WTC11 (cell line): Measurements from ENCODE around the gene GNG10. TPM values are rescaled to one million over a fixed set of nuclear protein-coding genes. Genes with fewer than 3 reads are reported as not detected.
"Not testable (repeated sequence)": the region's sequence is repeated elsewhere in the genome, so short reads cannot be mapped to it uniquely, and the experiment has no call there.

ENCODE experiments used
- ATAC-seq: fragments of 200-7000 bp; cut with Tn5 transposase; 2 replicates; pipeline ENCODE4 v1.10.0; 2021; ENCODE audit warnings: mild to moderate bottlenecking, moderate library complexity
- CTCF ChIA-PET: fragments of 300-600 bp; sonication (Branson Sonifier 250); formaldehyde crosslinking; loops from one replicate; lab custom pipeline; 2021; ENCODE audit warnings: antibody characterized with exemption; lab: Charles Lee
- POLR2A ChIA-PET: fragments of 350-600 bp; sonication (Branson Sonifier 250); formaldehyde crosslinking; loops from one replicate; lab custom pipeline; 2021; ENCODE audit warnings: antibody characterized with exemption; lab: Charles Lee
- DNase-seq: peaks from one replicate; pipeline ENCODE4 v3.0.0; 2021; ENCODE audit warnings: low spot score
- H3K27ac Mint-ChIP-seq: 2 replicates; pipeline ENCODE4 v1.8.0; 2021; ENCODE audit warnings: mixed read lengths
- H3K27me3 Mint-ChIP-seq: 2 replicates; pipeline ENCODE4 v1.8.0; 2021; ENCODE audit warnings: low read depth, mild to moderate bottlenecking, moderate library complexity, mixed read lengths
- H3K36me3 Mint-ChIP-seq: 2 replicates; pipeline ENCODE4 v1.8.0; 2021; ENCODE audit warnings: mixed read lengths
- H3K4me1 Mint-ChIP-seq: 2 replicates; pipeline ENCODE4 v1.8.0; 2022; ENCODE audit warnings: mixed read lengths
- H3K4me3 Mint-ChIP-seq: 2 replicates; pipeline ENCODE4 v1.8.0; 2021; ENCODE audit warnings: mild to moderate bottlenecking, moderate library complexity, mixed read lengths
- H3K9me3 Mint-ChIP-seq: 2 replicates; pipeline ENCODE4 v1.8.0; 2021; ENCODE audit warnings: mixed read lengths
- ETV6 ChIP-seq: sonication (generic); formaldehyde crosslinking; IDR thresholded peaks from 2 replicates; pipeline ENCODE4 v1.8.1; 2022; ENCODE audit warnings: mild to moderate bottlenecking, missing genetic modification reagents
- FOXK1 ChIP-seq: sonication (generic); formaldehyde crosslinking; IDR thresholded peaks from 2 replicates; pipeline ENCODE4 v1.8.0; 2022; ENCODE audit warnings: mild to moderate bottlenecking, moderate library complexity, missing genetic modification reagents
- GRHL2 ChIP-seq: fragments of 250-450 bp; sonication (Bioruptor Pico); IDR thresholded peaks from 2 replicates; pipeline ENCODE4 v1.8.0; 2022; ENCODE audit warnings: mild to moderate bottlenecking, moderate library complexity; ENCODE audit not compliant: insufficient replicate concordance, severe bottlenecking
- NR2C2 ChIP-seq: sonication (generic); formaldehyde crosslinking; IDR thresholded peaks from 2 replicates; pipeline ENCODE4 v1.8.0; 2022; ENCODE audit warnings: mild to moderate bottlenecking, missing genetic modification reagents
- PRRX2 ChIP-seq: fragments of 250-450 bp; sonication (Bioruptor Pico); IDR thresholded peaks from 2 replicates; pipeline ENCODE4 v1.8.0; 2021; ENCODE audit warnings: mild to moderate bottlenecking
- ZBTB21 ChIP-seq: sonication (generic); formaldehyde crosslinking; IDR thresholded peaks from 2 replicates; pipeline ENCODE4 v1.8.1; 2023; ENCODE audit warnings: mild to moderate bottlenecking, missing genetic modification reagents, borderline replicate concordance
- ZNF121 ChIP-seq: sonication (generic); formaldehyde crosslinking; IDR thresholded peaks from 2 replicates; pipeline ENCODE4 v1.8.0; 2023; ENCODE audit warnings: missing genetic modification reagents
- total RNA-seq: library from RNA; stranded (reverse); gene quantifications from 3 replicates; pipeline ENCODE4 v1.2.3, GENCODE V29; 2021
- TF ChIP-seq, protein P1 (sequence below): sonication (generic); formaldehyde crosslinking; IDR thresholded peaks from 2 replicates; pipeline ENCODE4 v1.8.1; 2023; ENCODE audit warnings: mild to moderate bottlenecking, missing genetic modification reagents
- TF ChIP-seq, protein P2 (sequence below): fragments of 250-450 bp; sonication (Bioruptor Pico); conservative IDR thresholded peaks from 2 replicates; pipeline ENCODE4 v1.9.0; 2021; ENCODE audit warnings: mild to moderate bottlenecking
- TF ChIP-seq, protein P3 (sequence below): fragments of 250-450 bp; sonication (Bioruptor Pico); IDR thresholded peaks from 2 replicates; pipeline ENCODE4 v1.9.0; 2021; ENCODE audit warnings: moderate library complexity, mild to moderate bottlenecking, inconsistent platforms, borderline replicate concordance
- TF ChIP-seq, protein P4 (sequence below): fragments of 250-450 bp; sonication (Bioruptor Pico); IDR thresholded peaks from 2 replicates; pipeline ENCODE4 v1.9.0; 2021; ENCODE audit warnings: mild to moderate bottlenecking
- TF ChIP-seq, protein P5 (sequence below): fragments of 200-600 bp; IDR thresholded peaks from 2 replicates; pipeline ENCODE4 v1.8.0; 2022; ENCODE audit warnings: antibody characterized with exemption
- TF ChIP-seq, protein P6 (sequence below): sonication (generic); formaldehyde crosslinking; IDR thresholded peaks from 2 replicates; pipeline ENCODE4 v1.8.0; 2022; ENCODE audit warnings: mild to moderate bottlenecking, missing genetic modification reagents
- TF ChIP-seq, protein P7 (sequence below): fragments of 250-450 bp; sonication (Bioruptor Pico); IDR thresholded peaks from 2 replicates; pipeline ENCODE4 v1.9.0; 2021; ENCODE audit warnings: mild to moderate bottlenecking

GNG10 gene
- total RNA-seq, 1 experiment from 2014 or later = 17.2 TPM

DNA sequence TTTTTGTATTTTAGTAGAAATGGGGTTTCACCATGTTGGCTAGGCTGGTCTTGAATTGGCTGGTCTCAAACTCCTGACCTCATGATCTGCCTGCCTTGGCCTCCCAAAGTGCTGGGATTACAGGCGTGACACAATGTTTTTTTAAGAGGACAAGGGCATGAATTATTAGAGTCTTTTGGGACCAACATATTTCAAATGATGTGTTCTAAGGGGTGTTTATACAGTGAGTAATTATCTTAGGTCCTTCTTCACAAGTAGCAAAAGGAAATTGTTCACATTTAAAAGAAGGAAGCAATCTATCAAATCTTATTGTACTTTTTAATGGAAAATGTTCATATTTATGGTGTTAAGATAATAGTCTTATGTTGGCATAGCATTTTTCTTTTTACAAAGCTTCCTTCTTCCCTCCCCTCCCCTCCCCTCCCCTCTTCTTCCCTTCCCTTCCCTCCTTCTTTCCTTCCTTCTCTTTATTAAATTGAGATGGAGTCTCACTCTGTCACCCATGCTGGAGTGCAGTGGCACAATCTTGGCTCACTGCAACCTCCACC lies 6.7 kb downstream of the GNG10 start (continued):
- TF ChIP-seq, protein P1, sequence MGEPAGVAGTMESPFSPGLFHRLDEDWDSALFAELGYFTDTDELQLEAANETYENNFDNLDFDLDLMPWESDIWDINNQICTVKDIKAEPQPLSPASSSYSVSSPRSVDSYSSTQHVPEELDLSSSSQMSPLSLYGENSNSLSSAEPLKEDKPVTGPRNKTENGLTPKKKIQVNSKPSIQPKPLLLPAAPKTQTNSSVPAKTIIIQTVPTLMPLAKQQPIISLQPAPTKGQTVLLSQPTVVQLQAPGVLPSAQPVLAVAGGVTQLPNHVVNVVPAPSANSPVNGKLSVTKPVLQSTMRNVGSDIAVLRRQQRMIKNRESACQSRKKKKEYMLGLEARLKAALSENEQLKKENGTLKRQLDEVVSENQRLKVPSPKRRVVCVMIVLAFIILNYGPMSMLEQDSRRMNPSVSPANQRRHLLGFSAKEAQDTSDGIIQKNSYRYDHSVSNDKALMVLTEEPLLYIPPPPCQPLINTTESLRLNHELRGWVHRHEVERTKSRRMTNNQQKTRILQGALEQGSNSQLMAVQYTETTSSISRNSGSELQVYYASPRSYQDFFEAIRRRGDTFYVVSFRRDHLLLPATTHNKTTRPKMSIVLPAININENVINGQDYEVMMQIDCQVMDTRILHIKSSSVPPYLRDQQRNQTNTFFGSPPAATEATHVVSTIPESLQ (CRISPR knock-in tag) = no peak
- TF ChIP-seq ZBTB21 (no peak), FOXK1 (CRISPR knock-in tag) (no peak), NR2C2 (CRISPR knock-in tag) (no peak), ETV6 (CRISPR knock-in tag) (no peak)
- TF ChIP-seq, protein P2, sequence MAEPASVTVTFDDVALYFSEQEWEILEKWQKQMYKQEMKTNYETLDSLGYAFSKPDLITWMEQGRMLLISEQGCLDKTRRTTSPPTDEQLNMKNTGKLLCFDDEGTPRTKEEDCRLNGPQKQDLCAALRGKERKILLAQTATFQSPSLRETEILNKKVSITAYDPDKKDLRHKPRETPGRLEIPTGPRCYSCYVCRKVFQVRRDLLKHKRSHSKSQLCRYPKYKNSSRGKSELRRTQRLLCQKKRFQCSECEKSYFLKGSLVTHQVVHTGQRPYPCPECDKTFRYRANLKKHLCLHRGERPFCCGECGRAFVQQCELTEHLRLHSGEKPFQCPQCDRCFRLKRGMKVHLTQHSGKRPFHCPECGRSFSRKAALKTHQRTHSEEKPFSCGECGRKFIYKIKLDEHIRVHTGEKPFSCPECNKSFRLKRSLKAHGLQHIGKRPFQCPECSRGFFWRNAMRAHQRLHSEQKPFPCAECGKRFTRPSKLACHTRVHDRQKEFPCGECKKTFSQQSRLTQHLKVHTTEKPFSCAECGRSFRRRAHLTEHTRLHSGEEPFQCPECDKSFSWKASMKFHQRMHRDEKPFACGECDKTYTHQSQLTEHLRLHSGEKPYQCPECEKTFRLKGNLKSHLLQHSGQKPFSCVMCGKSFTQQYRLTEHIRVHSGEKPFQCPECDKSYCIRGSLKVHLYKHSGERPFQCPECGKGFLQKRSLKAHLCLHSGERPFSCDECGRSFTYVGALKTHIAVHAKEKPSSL (CRISPR knock-in tag) = no peak
- TF ChIP-seq, protein P3, sequence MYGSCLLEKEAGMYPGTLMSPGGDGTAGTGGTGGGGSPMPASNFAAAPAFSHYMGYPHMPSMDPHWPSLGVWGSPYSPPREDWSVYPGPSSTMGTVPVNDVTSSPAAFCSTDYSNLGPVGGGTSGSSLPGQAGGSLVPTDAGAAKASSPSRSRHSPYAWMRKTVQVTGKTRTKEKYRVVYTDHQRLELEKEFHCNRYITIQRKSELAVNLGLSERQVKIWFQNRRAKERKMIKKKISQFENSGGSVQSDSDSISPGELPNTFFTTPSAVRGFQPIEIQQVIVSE (CRISPR knock-in tag) = no peak

DNA sequence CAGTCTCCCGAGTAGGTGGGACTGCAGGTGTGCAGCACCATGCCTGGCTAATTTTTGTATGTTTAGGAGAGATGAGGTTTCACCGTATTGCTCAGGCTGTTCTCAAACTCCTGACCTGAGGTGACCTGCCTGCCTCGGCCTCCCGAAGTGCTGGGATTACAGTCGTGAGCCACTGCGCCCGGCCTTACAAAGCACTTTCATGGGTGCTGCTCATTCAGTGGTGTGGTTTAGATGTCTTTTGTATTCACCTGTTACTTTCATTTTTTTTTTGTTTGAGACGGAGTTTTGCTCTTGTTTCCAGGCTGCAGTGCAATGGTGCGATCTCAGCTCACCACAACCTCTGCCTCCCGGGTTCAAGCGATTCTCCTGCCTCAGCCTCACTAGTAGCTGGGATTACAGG lies 7.2 kb downstream of the GNG10 start:
- H3K27ac Mint-ChIP-seq, DNase-seq, H3K4me1 Mint-ChIP-seq, POLR2A ChIA-PET, H3K4me3 Mint-ChIP-seq, CTCF ChIA-PET, H3K9me3 Mint-ChIP-seq, ATAC-seq, H3K27me3 Mint-ChIP-seq: not testable (repeated sequence)
- H3K36me3 Mint-ChIP-seq = peaks cover 19% of the 10 kb centered on the region

DNA sequence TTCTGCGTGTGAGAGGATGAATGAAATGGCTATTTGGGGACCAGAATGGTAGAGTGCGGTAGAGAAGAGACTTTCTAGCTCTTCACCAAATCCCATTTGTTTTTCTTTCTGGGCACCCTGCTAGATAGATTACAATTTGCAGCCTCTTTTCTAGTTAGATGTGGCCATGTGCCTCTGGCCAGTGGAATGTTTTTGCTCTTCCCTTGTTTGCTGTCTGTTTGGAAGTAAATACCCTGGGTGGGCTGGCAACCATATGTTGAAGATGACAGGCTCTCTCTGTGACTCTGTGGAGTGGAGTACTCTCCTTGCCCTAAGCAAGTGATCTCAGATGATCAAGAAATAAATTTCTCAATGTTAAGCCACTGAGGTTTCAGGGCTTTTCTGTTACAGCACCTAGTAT lies 12.9 kb downstream of the GNG10 start:
- CTCF ChIA-PET = no interaction called here
- Mint-ChIP-seq H3K4me1 (no peaks in the 10 kb centered on the region), H3K36me3 (peaks cover 6% of the 10 kb centered on the region), H3K27me3 (no peaks in the 10 kb centered on the region), H3K27ac (no peak overlapping the region), H3K9me3 (peaks cover 3% of the 10 kb centered on the region), H3K4me3 (no peak overlapping the region)
- no peak for ATAC-seq
- POLR2A ChIA-PET = interaction anchor here (0.6 kb wide), 1 partner anchor 13 kb away, joined by 3 read pairs; no protein-coding TSS in a partner anchor
- DNase-seq = no peak
- TF ChIP-seq, protein P4, sequence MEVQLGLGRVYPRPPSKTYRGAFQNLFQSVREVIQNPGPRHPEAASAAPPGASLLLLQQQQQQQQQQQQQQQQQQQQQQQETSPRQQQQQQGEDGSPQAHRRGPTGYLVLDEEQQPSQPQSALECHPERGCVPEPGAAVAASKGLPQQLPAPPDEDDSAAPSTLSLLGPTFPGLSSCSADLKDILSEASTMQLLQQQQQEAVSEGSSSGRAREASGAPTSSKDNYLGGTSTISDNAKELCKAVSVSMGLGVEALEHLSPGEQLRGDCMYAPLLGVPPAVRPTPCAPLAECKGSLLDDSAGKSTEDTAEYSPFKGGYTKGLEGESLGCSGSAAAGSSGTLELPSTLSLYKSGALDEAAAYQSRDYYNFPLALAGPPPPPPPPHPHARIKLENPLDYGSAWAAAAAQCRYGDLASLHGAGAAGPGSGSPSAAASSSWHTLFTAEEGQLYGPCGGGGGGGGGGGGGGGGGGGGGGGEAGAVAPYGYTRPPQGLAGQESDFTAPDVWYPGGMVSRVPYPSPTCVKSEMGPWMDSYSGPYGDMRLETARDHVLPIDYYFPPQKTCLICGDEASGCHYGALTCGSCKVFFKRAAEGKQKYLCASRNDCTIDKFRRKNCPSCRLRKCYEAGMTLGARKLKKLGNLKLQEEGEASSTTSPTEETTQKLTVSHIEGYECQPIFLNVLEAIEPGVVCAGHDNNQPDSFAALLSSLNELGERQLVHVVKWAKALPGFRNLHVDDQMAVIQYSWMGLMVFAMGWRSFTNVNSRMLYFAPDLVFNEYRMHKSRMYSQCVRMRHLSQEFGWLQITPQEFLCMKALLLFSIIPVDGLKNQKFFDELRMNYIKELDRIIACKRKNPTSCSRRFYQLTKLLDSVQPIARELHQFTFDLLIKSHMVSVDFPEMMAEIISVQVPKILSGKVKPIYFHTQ (CRISPR knock-in tag) = no peak
- TF ChIP-seq, protein P5, sequence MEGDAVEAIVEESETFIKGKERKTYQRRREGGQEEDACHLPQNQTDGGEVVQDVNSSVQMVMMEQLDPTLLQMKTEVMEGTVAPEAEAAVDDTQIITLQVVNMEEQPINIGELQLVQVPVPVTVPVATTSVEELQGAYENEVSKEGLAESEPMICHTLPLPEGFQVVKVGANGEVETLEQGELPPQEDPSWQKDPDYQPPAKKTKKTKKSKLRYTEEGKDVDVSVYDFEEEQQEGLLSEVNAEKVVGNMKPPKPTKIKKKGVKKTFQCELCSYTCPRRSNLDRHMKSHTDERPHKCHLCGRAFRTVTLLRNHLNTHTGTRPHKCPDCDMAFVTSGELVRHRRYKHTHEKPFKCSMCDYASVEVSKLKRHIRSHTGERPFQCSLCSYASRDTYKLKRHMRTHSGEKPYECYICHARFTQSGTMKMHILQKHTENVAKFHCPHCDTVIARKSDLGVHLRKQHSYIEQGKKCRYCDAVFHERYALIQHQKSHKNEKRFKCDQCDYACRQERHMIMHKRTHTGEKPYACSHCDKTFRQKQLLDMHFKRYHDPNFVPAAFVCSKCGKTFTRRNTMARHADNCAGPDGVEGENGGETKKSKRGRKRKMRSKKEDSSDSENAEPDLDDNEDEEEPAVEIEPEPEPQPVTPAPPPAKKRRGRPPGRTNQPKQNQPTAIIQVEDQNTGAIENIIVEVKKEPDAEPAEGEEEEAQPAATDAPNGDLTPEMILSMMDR = no peak
- no peak for TF ChIP-seq NR2C2 (CRISPR knock-in tag)
- no peak for TF ChIP-seq GRHL2
- TF ChIP-seq, protein P6, sequence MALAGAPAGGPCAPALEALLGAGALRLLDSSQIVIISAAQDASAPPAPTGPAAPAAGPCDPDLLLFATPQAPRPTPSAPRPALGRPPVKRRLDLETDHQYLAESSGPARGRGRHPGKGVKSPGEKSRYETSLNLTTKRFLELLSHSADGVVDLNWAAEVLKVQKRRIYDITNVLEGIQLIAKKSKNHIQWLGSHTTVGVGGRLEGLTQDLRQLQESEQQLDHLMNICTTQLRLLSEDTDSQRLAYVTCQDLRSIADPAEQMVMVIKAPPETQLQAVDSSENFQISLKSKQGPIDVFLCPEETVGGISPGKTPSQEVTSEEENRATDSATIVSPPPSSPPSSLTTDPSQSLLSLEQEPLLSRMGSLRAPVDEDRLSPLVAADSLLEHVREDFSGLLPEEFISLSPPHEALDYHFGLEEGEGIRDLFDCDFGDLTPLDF = no peak
- TF ChIP-seq PRRX2 (CRISPR knock-in tag) = no peak
- no peak for TF ChIP-seq ZNF121 (CRISPR knock-in tag)
- TF ChIP-seq, protein P7, sequence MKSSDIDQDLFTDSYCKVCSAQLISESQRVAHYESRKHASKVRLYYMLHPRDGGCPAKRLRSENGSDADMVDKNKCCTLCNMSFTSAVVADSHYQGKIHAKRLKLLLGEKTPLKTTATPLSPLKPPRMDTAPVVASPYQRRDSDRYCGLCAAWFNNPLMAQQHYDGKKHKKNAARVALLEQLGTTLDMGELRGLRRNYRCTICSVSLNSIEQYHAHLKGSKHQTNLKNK (CRISPR knock-in tag) = no peak
- TF ChIP-seq, all 79 proteins: peak for 0
